ENCODE measurements around the gene CMIP. TPM values are rescaled to one million over a fixed set of nuclear protein-coding genes. Genes with fewer than 3 reads are reported as not detected.

The CMIP gene
- total RNA-seq, 6 experiments from 2014 or later, result 12.2 to 23.0 (median 16.5) TPM

GRCh38 chr16:81472391-81472790, 27.8 kb downstream of the CMIP start:
- TF ChIP-seq CTCF (IDR thresholded peaks at IDR 0.05) (no peak), POLR2A (IDR thresholded peaks at IDR 0.05) (no peak)
- WGBS (ENCODE audit: insufficient coverage, low coverage, low lambda C conversion rate, missing lambda C conversion rate), result no CpG with 5 or more reads among the region's 7 CpGs
- no peaks in the 10 kb centered on the region for H3K27me3 ChIP-seq
- no peak overlapping the region for H3K4me3 ChIP-seq
- ATAC-seq, result peak in 1 of 4 donors; percentile 6
- peak overlapping the region in 2 of 3 donors; percentile 15 to 50 for H3K27ac ChIP-seq
- no peaks in the 10 kb centered on the region for H3K9me3 ChIP-seq
- intact Hi-C loops (cut with DNase I), result no loop called here
- H3K4me1 ChIP-seq, result peaks cover 0 to 24% (median 15%) of the 10 kb centered on the region in 4 donors
- no peaks in the 10 kb centered on the region for H3K36me3 ChIP-seq
- DNase-seq, result no peak

- Histone ChIP-seq H3K27me3 (no peaks in the 10 kb centered on the region), H3K9me3 (no peaks in the 10 kb centered on the region), H3K4me3 (no peak overlapping the region), H3K4me1 (peaks cover 0 to 26% (median 16%) of the 10 kb centered on the region in 4 donors), H3K27ac (peak overlapping the region in 2 of 3 donors; percentile 15 to 50), H3K36me3 (no peaks in the 10 kb centered on the region)
- DNase-seq (peak in 1 of 3 donors; percentile 61), ATAC-seq (peak; percentile 56 to 74 (median 64))
- 20% methylated on average over 4 of the region's 14 CpGs for WGBS (ENCODE audit: insufficient coverage, low coverage, low lambda C conversion rate, missing lambda C conversion rate)
- no peak for TF ChIP-seq CTCF (IDR thresholded peaks at IDR 0.05)
- no peak for TF ChIP-seq POLR2A (IDR thresholded peaks at IDR 0.05)
- intact Hi-C loops (cut with DNase I), result no loop called here
Observed at GRCh38 chr16:81473066-81473488, 28.5 kb downstream of the CMIP start.

GRCh38 chr16:81473558-81473957, 28.9 kb downstream of the CMIP start:
- intact Hi-C loops (cut with DNase I), result no loop called here
- Histone ChIP-seq H3K27ac (peak overlapping the region in 1 of 3 donors; percentile 50), H3K36me3 (no peaks in the 10 kb centered on the region), H3K9me3 (no peaks in the 10 kb centered on the region), H3K4me1 (peaks cover 0 to 31% (median 18%) of the 10 kb centered on the region in 4 donors), H3K4me3 (no peak overlapping the region), H3K27me3 (no peaks in the 10 kb centered on the region)
- no peak for TF ChIP-seq POLR2A (IDR thresholded peaks at IDR 0.05)
- no peak for TF ChIP-seq CTCF (IDR thresholded peaks at IDR 0.05)
- 29% methylated on average over 10 of the region's 10 CpGs for whole genome bisulfite sequencing (ENCODE audit: insufficient coverage, low coverage, low lambda C conversion rate, missing lambda C conversion rate)
- ATAC-seq (peak; percentile 57 to 69 (median 63)), DNase-seq (peak in 1 of 3 donors; percentile 46)

- Histone ChIP-seq H3K36me3 (no peaks in the 10 kb centered on the region), H3K4me1 (peaks cover 0 to 38% (median 22%) of the 10 kb centered on the region in 4 donors), H3K4me3 (no peak overlapping the region), H3K27me3 (no peaks in the 10 kb centered on the region), H3K27ac (peak overlapping the region; percentile 21 to 45 (median 40)), H3K9me3 (no peaks in the 10 kb centered on the region)
- ATAC-seq, result peak in 2 of 4 donors; percentile 2 to 10
- no peak for DNase-seq
- TF ChIP-seq POLR2A (IDR thresholded peaks at IDR 0.05) (no peak), CTCF (IDR thresholded peaks at IDR 0.05) (no peak)
- intact Hi-C loops (cut with DNase I), result no loop called here
- WGBS (ENCODE audit: insufficient coverage, low coverage, low lambda C conversion rate, missing lambda C conversion rate), result 73% methylated on average over 13 of the region's 20 CpGs
Observed at GRCh38 chr16:81473969-81474959, 29.7 kb downstream of the CMIP start.

Measured in right lobe of liver (tissue), 6 donors.